Left lung (tissue), 10 donors: Measurements from ENCODE around the gene PRXL2C. TPM values are rescaled to one million over a fixed set of nuclear protein-coding genes. Genes with fewer than 3 reads are reported as not detected.
A peak's percentile ranks its signal among the peaks of the same experiment; 100 is the strongest.

Source experiments
- ATAC-seq: fragments of 200-7000 bp; cut with Tn5 transposase; one replicate; pipeline ENCODE4 v1.9.1; 2020; ENCODE audit warnings: moderate library complexity
- DNase-seq, 4 donors: peaks; one replicate each; pipeline ENCODE4 v3.0.0-alpha.2; 2013 to 2020
- H3K27ac ChIP-seq, 2 donors: fragments of 200-600 bp; sonication (generic) in 1 of 2; one replicate each; pipeline versions ENCODE4 v1.5.0 to v1.8.0; 2020 to 2021
- H3K27me3 ChIP-seq, 2 donors: fragments of 200-600 bp; sonication (generic) in 1 of 2; one replicate each; pipeline versions ENCODE4 v1.5.0 to v1.8.0; 2020 to 2021
- H3K36me3 ChIP-seq, 2 donors: fragments of 200-600 bp; sonication (generic) in 1 of 2; one replicate each; pipeline versions ENCODE4 v1.5.0 to v1.8.0; 2020 to 2021
- H3K4me1 ChIP-seq, 2 donors: fragments of 200-600 bp; one replicate each; pipeline ENCODE4 v1.8.0; 2021
- H3K4me3 ChIP-seq, 2 donors: fragments of 200-600 bp; sonication (generic) in 1 of 2; one replicate each; pipeline versions ENCODE4 v1.5.0 to v1.8.0; 2020 to 2021; ENCODE audit warnings: mild to moderate bottlenecking in 1 of 2
- H3K9me3 ChIP-seq, 2 donors: fragments of 200-600 bp; sonication (generic) in 1 of 2; one replicate each; pipeline versions ENCODE4 v1.5.0 to v1.8.0; 2020 to 2021
- intact Hi-C, 2 donors: fragments of 100-400 bp; cut with DNase I; formaldehyde crosslinking; loops; one replicate each; pipeline versions ENCODE4 v1.11.2 to v1.14.2; 2022
- polyA plus RNA-seq, 6 donors: library from polyadenylated mRNA; unstranded; fragments of 120-200 nt; gene quantifications; one replicate each; pipeline ENCODE4 v1.2.1, GENCODE V29; 2013; ENCODE audit not compliant: insufficient read length in 6 of 6
- total RNA-seq, 2 donors: library from RNA; stranded (reverse); fragmentation: NEBNext Ultra II Directional; extraction: Animal tissue kit (Norgen Biotek cat#: 25700); gene quantifications; one replicate each; pipeline ENCODE4 v1.2.1, GENCODE V29; 2021
- TF ChIP-seq, protein P1 (sequence below), 2 donors: fragments of 200-600 bp; sonication (generic) in 1 of 2; IDR thresholded peaks; one replicate each; pipeline versions ENCODE4 v1.5.0 to v1.8.0; 2021; ENCODE audit warnings: antibody characterized with exemption in 2 of 2
- donor health status: DM: no; HTN: yes; CAD: no.
- donor health status: DM: no; HTN: no; CAD: no.

Gene PRXL2C
- total and polyA plus RNA-seq, 8 donors = 5.3 to 31.9 (median 6.3) TPM

- H3K36me3 ChIP-seq = no peaks in the 10 kb centered on the region
- ATAC-seq (no peak), DNase-seq (no peak)
- H3K4me1 ChIP-seq = no peaks in the 10 kb centered on the region
- intact Hi-C loops = no loop called here
- no peaks in the 10 kb centered on the region for H3K9me3 ChIP-seq
- no peak overlapping the region for H3K4me3 ChIP-seq
- TF ChIP-seq, protein P1, sequence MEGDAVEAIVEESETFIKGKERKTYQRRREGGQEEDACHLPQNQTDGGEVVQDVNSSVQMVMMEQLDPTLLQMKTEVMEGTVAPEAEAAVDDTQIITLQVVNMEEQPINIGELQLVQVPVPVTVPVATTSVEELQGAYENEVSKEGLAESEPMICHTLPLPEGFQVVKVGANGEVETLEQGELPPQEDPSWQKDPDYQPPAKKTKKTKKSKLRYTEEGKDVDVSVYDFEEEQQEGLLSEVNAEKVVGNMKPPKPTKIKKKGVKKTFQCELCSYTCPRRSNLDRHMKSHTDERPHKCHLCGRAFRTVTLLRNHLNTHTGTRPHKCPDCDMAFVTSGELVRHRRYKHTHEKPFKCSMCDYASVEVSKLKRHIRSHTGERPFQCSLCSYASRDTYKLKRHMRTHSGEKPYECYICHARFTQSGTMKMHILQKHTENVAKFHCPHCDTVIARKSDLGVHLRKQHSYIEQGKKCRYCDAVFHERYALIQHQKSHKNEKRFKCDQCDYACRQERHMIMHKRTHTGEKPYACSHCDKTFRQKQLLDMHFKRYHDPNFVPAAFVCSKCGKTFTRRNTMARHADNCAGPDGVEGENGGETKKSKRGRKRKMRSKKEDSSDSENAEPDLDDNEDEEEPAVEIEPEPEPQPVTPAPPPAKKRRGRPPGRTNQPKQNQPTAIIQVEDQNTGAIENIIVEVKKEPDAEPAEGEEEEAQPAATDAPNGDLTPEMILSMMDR (IDR thresholded peaks at IDR 0.05) = no peak
- no peak overlapping the region for H3K27ac ChIP-seq
- no peaks in the 10 kb centered on the region for H3K27me3 ChIP-seq
These were observed 8.5 kb upstream of the PRXL2C start for GRCh38 chr9:96663506-96664120.

- intact Hi-C loops = no loop called here
- Histone ChIP-seq H3K4me3 (no peak overlapping the region), H3K27me3 (no peaks in the 10 kb centered on the region), H3K4me1 (peaks cover 0 to 3% of the 10 kb centered on the region in 2 donors), H3K27ac (no peak overlapping the region), H3K36me3 (no peaks in the 10 kb centered on the region), H3K9me3 (no peaks in the 10 kb centered on the region)
- ATAC-seq = peak; percentile 31
- no peak for DNase-seq
- TF ChIP-seq, protein P1 (IDR thresholded peaks at IDR 0.05) = no peak
These were observed 6.6 kb upstream of the PRXL2C start for GRCh38 chr9:96661711-96662110.

- ATAC-seq (no peak), DNase-seq (no peak)
- H3K9me3 ChIP-seq = no peaks in the 10 kb centered on the region
- TF ChIP-seq, protein P1 (IDR thresholded peaks at IDR 0.05) = no peak
- H3K4me1 ChIP-seq = peaks cover 3 to 7% of the 10 kb centered on the region in 2 donors
- H3K4me3 ChIP-seq = no peak overlapping the region
- H3K36me3 ChIP-seq = no peaks in the 10 kb centered on the region
- no peaks in the 10 kb centered on the region for H3K27me3 ChIP-seq
- intact Hi-C loops = no loop called here
- no peak overlapping the region for H3K27ac ChIP-seq
These were observed 5.7 kb upstream of the PRXL2C start for GRCh38 chr9:96660692-96661248.

GRCh38 chr9:96654450-96655197, 493 bp downstream of the PRXL2C start:
- peak; percentile 72 to 92 (median 88) for DNase-seq
- peak overlapping the region; percentile 59 for H3K4me3 ChIP-seq
- peak; percentile 89 for ATAC-seq
- H3K9me3 ChIP-seq = no peaks in the 10 kb centered on the region
- H3K27me3 ChIP-seq = no peaks in the 10 kb centered on the region
- peaks cover 6 to 24% of the 10 kb centered on the region in 2 donors for H3K4me1 ChIP-seq
- intact Hi-C loops = loop anchor here in 1 of 2 donors (5.0 kb wide), 1 partner anchor 332 kb away; no protein-coding TSS in a partner anchor
- TF ChIP-seq, protein P1 (IDR thresholded peaks at IDR 0.05) = peak in 1 of 2 donors; percentile 13
- H3K36me3 ChIP-seq = peaks cover 0 to 23% of the 10 kb centered on the region in 2 donors
- peak overlapping the region; percentile 95 to 97 for H3K27ac ChIP-seq

DNA sequence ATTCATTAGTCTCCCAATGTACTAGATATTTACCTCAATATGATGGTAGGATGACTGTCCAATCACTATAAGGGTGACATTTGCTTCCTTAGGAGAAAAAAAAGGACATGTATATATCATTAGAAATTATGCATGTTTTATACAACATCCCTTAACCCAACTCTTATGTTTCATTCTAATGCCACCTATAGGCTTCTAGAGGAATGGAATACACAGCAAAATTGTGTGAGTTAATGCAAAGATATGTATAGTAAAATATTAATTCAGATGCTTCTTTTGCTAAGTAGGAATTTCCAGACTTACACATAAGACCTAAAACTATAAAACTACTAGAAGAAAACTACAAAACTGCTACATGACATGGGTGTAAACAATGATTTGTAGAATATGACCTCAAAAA, 3.5 kb downstream of the PRXL2C start:
- TF ChIP-seq, protein P1 (IDR thresholded peaks at IDR 0.05) = no peak
- Histone ChIP-seq H3K4me3 (no peak overlapping the region), H3K36me3 (peaks cover 0 to 47% of the 10 kb centered on the region in 2 donors), H3K27me3 (no peaks in the 10 kb centered on the region), H3K27ac (no peak overlapping the region), H3K9me3 (no peaks in the 10 kb centered on the region), H3K4me1 (peaks cover 3 to 31% of the 10 kb centered on the region in 2 donors)
- no peak for ATAC-seq
- intact Hi-C loops = no loop called here
- no peak for DNase-seq
